ENCODE data around the gene EMX1.
A peak's percentile ranks its signal among the peaks of the same experiment; 100 is the strongest.

The EMX1 gene

DNA sequence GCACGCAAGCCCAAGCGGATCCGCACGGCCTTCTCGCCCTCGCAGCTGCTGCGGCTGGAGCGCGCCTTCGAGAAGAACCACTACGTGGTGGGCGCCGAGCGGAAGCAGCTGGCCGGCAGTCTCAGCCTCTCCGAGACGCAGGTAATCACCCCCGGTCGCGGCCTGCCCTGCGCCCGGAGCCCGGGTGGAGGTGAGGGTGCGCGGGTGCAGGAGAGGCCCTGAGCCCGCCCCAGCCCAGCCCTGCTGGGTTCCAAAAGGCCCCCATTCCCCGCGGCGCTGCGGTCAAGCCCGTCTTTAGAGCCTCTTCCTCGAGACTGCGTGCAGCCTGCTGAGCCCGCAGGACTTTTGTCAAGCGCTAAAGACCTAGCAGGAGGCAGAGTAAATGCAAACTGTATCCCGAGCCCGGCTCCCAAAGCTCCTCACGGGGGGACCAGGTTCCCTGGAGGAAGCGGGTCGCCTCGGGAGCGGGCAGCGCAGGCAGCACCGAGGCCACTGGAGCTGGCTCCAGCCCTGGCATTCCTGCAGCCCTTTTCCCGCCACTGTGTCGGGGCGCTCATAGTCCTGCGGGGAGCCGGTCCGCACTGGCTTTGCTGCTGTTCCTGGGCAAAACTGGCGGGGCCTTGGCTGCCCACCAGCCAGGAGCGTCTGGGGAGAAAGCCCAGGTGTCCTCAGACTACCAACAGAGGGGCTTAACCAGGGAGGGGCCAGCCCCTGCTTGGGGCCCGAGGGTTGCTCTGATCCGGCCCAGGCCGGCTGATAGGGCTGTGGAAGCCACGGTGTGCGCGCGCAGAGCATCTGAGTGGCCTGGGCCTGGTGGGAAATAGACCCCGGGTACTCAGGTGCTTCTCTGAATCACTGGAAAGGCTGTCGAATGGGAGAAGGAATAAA is 7.3 kb downstream of the EMX1 start:
- DNase-seq (ENCODE audit: low read depth): no peak

DNA sequence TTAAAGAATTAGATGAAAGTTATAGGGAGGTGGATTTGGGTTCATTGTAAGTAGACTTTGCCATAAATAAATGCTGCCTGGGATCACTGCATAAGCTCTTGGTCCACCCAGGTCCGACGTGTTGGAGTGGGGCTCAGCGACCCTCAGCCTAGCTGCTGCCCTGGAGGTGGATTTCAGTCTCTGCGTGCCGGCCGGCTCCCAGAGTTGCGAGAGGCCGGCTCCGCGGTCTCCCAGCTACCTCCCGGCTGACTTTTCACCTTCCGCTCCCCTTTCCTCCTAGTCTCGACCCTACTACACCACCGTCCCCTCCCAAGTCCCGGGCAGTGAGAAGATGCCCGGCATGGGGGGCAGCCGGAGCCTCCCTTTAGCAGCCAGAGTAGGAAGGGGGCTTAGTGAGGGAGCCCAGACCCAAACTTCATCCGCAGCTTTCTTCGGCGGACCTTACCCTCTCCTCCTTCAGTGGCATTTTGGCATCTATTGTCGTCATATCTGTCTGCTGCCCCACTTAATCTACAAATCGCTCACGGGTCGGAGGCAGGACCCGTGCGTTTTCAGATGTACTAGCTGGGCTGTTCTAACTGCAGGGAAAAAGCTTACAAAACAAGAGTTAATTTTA is 8.1 kb downstream of the EMX1 start:
- no peak for DNase-seq (ENCODE audit: low read depth)

- no peak for DNase-seq (ENCODE audit: low read depth)
Observed at GRCh38 chr2:72926368-72926767, 9.0 kb downstream of the EMX1 start.

DNA sequence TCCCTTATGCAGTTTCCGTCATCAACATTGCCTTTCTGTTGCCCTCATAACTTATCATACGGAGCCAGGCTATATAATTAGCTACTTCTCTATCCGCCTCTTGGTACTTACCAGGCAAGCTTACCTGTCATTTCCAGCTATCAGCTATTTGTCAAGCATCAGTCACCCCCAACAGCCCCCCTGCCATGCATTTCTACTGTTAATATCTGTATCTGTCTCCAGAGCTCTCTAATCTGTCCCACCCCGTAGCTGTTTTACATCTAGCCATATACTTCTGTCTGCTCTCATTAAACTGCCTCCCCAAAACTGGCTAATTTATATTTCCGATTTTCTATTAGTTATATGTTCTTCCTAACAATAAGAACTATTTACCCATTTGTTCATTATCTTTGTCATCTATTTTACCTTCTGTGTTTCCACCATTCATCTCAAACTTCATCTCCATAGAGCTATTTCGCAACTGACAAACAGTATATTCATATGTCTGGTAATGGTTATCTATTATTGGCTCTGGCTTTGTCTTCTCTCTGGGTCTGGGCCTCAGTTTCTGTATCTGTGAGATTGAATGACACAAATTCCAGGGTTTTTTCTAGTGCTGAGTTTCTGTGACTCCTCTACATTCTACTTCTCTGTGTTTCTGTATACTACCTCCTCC is 9.6 kb downstream of the EMX1 start:
- DNase-seq (ENCODE audit: low read depth): no peak

GRCh38 chr2:72927619-72928550 is 10.6 kb downstream of the EMX1 start:
- no peak for DNase-seq (ENCODE audit: low read depth)

GRCh38 chr2:72929010-72929409 is 11.7 kb downstream of the EMX1 start:
- DNase-seq (ENCODE audit: low read depth): no peak

DNA sequence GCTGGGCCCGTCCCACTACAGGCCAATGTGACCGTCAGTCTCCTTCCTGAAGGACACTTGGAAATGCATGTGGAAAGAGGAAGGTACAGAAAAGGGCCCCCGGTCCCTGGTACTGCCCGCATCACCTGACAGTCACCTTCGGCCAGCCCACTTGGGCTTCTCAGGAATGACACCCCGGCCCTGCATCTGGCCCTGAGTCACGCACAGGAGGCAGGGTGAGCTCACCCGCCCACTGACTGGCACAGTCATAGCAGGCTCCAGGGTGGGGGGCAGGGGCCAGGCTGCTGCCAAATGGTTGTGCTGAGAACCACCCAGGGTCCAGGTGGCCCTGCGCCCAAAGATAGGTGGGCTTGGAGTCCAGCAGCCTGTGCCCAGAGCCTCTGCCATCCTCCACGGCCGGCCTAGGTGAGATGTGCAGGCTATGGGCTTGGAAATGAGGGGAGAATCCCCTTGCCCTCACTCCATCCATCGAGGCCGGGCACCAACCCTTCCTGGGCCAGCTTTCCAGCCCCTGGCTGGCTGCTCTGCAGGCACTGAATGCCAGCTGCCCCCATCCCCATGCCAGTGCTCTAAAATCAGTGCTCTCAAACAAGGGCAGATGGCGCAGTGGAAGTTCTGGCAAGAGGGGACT is 14.1 kb downstream of the EMX1 start:
- no peak for DNase-seq (ENCODE audit: low read depth)

DNA sequence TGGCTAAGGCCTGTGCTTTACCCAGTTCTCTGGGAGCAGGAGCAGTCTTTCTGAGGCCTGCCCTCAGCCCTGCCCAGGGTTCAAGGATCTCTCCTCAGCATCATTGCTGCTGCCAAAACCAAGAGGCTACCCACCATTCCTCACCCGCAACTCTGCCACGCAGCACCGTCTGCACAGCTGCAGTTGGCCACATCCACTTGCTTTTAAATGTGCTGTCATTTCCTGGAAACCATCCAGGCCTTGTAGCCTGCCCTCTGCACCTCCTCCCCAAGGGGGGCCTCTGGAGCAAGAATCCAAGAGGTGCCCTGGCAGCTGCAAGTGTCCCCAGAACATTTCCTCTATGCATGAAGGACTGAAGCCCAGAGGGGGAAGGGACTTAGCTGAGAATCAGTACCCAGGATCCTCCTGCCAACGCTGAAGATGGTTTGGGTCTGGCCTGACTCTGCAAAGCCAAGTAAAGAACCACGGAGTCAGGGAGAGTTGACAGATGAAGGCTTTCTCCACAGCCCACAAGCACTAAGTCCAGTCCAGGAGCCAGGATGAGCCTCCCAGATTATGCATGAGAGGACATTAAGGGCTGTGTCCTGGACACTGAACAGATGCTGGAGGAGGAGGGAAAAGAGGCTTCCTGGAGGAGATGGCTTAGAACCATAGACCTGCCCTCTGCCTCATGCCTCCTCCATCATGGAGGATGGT is 14.9 kb downstream of the EMX1 start:
- no peak for DNase-seq (ENCODE audit: low read depth)

DNA sequence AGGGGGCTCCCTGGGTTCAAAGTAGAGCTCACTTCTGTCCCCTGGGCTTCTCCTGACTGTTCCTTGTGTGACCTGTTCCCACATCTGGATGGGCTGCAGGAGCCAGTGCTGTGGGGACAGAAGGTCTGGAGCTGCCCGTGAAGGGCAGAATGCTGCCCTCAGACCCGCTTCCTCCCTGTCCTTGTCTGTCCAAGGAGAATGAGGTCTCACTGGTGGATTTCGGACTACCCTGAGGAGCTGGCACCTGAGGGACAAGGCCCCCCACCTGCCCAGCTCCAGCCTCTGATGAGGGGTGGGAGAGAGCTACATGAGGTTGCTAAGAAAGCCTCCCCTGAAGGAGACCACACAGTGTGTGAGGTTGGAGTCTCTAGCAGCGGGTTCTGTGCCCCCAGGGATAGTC is 15.5 kb downstream of the EMX1 start:
- DNase-seq (ENCODE audit: low read depth): no peak

DNA sequence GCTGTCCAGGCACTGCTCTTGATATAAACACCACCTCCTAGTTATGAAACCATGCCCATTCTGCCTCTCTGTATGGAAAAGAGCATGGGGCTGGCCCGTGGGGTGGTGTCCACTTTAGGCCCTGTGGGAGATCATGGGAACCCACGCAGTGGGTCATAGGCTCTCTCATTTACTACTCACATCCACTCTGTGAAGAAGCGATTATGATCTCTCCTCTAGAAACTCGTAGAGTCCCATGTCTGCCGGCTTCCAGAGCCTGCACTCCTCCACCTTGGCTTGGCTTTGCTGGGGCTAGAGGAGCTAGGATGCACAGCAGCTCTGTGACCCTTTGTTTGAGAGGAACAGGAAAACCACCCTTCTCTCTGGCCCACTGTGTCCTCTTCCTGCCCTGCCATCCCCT is 15.9 kb downstream of the EMX1 start:
- DNase-seq (ENCODE audit: low read depth): no peak

- no peak for DNase-seq (ENCODE audit: low read depth)
Observed at GRCh38 chr2:72933646-72934151, 16.4 kb downstream of the EMX1 start.

DNA sequence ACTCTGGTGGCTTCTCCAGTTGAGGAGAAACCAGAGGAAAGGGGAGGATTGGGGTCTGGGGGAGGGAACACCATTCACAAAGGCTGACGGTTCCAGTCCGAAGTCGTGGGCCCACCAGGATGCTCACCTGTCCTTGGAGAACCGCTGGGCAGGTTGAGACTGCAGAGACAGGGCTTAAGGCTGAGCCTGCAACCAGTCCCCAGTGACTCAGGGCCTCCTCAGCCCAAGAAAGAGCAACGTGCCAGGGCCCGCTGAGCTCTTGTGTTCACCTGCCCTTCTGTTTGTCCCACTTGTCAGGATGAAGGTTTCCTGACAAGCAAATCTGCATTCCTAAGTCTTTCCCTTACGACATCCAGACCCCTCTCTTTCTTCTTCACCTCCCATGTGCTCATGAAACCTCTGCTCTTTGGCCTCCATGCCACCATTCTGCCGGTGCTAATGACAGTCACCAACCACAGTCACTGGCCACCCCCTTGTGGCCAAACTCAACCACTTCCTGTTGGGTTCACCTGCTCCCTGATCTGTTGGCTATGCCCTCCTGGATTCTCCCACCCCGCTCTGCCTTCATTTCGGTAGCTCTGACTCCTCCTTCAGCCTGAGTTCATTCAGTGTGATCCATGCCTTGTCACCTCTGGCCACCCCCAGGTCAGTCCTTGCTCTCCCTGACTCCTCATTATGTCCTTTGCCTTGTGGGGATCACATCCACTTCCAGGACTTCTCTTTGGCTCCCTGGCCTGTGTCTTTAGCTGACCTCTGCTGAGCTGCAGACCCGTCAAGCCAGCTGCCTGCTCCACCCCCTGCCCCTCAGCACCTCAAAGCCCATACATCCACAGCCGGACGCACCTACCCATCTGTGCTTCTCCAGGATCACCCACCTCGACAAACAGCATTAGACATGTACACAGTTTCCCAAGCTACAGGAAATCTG is 17.6 kb downstream of the EMX1 start:
- no peak for DNase-seq (ENCODE audit: low read depth)

DNA sequence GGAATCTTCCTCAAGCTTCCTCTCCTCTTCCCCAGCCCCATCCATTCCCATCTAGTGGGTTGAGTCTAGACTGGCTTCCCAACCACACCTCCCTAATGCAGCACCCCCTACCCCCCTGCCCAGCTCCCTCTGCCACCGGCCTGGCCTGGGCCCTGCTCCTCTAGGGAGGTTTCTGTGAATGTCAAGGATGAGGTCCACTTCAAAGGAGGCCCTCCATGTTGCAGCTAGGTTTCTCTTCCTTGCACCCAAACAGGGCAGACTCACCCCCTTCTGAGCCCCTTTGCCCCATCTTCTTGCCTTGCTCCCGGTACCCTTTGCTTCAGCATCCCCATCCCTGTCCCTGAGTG is 18.3 kb downstream of the EMX1 start:
- no peak for DNase-seq (ENCODE audit: low read depth)

- DNase-seq (ENCODE audit: low read depth): no peak
Observed at GRCh38 chr2:72936660-72937355, 19.5 kb downstream of the EMX1 start.

DNA sequence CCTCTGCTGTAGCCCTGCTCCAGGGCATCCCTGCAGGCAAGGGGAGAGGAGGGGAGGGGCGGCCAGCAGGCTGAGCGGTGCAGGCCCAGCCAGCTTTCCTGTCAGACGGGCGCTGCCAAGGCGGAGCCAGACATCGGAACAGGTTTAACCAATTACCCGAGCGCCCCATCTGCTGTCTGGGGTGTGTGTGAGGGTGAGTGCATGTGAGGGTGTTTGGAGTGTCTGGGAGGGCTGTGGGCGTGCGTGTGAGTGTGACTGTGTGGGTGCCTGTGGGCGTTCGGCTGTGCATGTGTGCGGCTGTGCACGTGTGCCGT is 20.0 kb downstream of the EMX1 start:
- no peak for DNase-seq (ENCODE audit: low read depth)

GRCh38 chr2:72938455-72938854 is 21.1 kb downstream of the EMX1 start:
- DNase-seq (ENCODE audit: low read depth): no peak

DNA sequence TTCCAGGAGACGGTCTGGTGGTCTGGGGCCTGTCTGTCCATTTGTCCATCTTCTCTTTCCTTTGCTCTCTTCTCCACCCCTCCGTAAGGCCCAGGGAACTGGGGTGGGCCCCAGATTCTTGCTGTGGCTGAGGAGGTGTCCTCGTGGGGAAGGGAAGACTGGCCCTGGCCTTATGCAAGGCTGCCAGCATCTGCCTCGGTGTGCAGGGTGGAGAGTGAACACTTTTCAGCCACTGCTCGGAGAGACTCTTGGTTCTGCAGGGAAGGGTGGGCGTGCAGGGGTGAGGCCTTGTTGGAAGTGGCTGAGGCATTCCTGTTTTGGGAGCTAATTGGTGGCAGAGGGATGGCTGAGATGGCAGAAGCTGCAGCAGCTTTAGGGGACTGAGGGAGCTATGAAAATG is 23.0 kb downstream of the EMX1 start:
- no peak for DNase-seq (ENCODE audit: low read depth)

DNA sequence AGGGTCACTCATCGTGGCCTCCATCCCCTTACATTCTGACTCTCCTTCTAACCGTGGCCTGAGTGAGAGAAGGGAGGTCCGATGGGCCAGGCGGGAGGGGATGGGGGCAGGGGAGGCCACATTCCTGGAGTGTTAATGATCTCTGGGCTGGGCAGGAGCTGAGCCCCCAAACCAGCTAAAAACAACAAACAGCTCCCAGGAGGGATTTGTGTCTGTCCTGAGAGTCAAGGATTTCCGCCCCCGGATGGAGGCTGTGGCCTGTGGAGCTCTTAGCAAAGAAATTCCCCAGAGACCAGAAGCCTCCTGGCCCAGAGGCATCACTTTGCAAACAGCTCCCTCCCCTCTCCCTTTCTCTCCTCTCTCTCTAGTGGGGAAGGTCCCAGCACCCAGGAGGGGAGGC is 23.5 kb downstream of the EMX1 start:
- peak; percentile 9 for DNase-seq (ENCODE audit: low read depth)

DNA sequence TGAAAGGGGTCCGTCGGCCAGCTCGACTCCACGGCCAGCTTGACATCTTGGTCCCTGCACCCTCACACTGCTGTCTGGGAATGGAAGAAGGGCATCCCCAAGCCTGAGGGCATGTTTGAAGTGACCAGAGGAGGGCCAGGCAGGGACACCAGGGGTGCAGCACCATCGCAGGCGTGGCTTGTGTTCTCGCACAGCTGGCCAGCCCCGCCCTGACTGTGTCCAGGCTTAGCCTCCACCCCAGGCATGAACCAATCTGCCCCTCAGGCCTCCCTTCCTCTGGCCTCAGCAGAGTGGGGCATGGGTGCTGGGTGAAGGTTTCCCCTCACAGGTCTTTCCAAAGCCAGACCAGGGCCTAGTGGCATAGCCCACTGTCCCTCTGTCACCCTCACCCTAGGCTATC is 25.0 kb downstream of the EMX1 start:
- DNase-seq (ENCODE audit: low read depth): no peak
